PFSK-1 (cell line): Measurements from ENCODE around the gene C1orf52.

ENCODE experiments used
- POLR2AphosphoS5 ChIP-seq: IDR thresholded peaks from 2 replicates; pipeline ENCODE4 v1.6.1; 2012; ENCODE audit warnings: low read depth, mild to moderate bottlenecking, control low read depth, low read length, moderate library complexity
- REST ChIP-seq, 2 experiments: IDR thresholded peaks; 2 replicates each; pipeline versions ENCODE4 v1.6.1 to v1.8.0; 2011 to 2012; ENCODE audit warnings: low read depth in 2 of 2, low read length in 2 of 2, control low read depth in 1 of 2, inconsistent platforms in 1 of 2, mild to moderate bottlenecking in 1 of 2, moderate library complexity in 1 of 2; ENCODE audit not compliant: insufficient read depth in 1 of 2
- SIN3A ChIP-seq: IDR thresholded peaks from 2 replicates; pipeline ENCODE4 v1.6.1; 2012; ENCODE audit warnings: mild to moderate bottlenecking, low read length, moderate library complexity, borderline replicate concordance; ENCODE audit not compliant: insufficient read depth
- TAF1 ChIP-seq: IDR thresholded peaks from 2 replicates; pipeline ENCODE4 v1.6.1; 2012; ENCODE audit warnings: low read length, control low read depth, borderline replicate concordance; ENCODE audit not compliant: insufficient read depth

DNA sequence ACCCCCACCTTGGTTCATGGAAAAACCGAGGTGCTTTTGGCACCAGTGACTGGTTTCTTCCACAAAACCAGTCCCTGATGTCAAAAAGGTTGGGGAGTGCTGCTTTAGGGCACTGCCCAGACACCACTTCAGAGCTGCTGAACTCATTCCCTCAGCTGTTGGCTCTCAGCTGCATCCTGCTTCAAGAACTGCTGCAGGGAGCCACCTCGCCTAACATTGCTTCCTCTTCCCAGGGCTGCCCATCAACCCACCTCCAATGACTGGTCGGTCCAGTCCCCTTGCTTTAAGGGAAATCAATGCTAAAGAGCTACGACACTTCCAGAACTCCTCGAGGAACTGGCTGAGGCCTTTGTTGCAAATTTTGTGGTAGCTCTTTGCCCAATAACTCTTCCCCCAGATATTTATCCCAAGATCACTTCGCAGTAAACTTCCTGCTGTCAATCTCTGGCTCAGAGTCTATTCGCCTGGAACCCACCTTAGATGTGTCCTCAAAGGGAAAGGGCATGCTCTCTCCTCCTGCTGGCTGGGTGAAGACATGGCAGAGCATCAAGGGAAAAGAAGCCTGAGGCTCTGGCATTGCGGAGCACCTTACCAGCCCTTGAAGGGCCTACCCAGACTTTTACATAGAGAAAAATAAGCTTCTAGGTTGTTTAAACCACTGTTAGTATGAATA, 29.0 kb downstream of the C1orf52 start:
- TF ChIP-seq REST (IDR thresholded peaks at IDR 0.05; ENCODE audit: insufficient read depth in 1 of 2, low read depth in 2 of 2, low read length in 2 of 2) (no peak), TAF1 (no peak), SIN3A (no peak), POLR2AphosphoS5 (no peak)
